ENCODE data around the gene ARMC2.
"Not testable (repeated sequence)": the region's sequence is repeated elsewhere in the genome, so short reads cannot be mapped to it uniquely, and the experiment has no call there.

ARMC2 gene

GRCh38 chr6:108955329-108955949, 107.2 kb downstream of the ARMC2 start:
- DNase-seq: no peak

DNA sequence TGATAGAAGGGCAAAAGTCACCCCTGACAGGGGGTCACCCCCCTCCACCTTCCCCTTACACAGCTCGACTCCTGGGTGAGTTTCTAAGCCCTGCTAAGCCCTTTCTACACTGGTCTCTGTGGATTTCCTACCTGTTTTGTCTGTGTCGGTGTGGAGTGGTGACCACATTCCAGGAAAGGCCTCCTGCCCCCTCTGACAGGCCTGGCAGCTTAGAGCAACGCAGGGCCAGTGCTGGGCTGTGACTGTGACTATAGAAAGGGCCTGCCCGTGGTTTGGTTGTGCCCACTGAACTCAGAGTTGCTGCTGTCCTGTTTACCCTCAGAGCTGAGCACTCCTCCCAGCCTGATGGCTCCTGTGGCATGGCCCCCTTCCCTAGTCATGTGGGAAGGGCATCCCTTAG, 109.0 kb downstream of the ARMC2 start:
- DNase-seq: no peak

DNA sequence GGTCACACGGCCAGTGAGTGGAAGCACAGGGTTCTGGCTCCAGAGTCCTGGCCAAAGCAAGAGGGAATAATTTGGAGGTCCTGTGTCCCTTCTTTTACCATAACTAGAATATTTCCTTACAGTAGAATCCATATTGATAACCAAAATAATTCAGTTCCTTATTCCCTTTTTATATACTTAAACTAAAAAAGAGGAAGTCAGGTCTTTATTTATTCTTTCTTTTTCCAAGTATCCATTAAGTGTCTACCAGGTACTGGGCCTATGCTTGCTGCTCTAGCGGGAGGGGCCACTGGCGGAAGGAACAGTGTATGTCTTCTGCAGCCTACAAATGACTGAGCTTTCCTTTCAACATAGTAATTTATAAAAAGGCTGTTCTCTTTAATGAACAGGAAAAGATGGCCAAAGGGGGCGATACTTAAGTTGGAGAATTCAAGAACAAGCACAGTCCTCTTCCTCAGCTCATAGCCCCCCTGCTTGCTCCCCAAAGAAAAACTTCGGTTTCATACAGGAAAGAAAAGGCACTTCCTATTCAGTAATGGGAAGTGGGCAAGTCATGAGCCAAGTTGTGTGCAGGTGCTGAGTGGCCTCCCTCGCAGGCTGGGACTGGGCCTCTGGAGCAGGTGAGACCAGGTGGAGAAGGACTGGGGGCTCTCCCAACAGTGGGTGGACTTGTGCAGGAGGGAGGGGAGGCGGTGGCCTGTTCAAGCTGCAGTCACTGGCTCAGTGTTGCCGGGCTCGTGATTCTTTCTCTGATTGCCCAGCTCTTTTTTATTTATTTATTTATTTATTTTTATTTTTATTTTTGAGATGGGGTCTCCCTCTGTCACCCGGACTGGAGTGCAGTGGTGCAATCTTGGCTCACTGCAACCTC, 110.9 kb downstream of the ARMC2 start:
- DNase-seq: peak in 1 of 2 donors; percentile 24

DNA sequence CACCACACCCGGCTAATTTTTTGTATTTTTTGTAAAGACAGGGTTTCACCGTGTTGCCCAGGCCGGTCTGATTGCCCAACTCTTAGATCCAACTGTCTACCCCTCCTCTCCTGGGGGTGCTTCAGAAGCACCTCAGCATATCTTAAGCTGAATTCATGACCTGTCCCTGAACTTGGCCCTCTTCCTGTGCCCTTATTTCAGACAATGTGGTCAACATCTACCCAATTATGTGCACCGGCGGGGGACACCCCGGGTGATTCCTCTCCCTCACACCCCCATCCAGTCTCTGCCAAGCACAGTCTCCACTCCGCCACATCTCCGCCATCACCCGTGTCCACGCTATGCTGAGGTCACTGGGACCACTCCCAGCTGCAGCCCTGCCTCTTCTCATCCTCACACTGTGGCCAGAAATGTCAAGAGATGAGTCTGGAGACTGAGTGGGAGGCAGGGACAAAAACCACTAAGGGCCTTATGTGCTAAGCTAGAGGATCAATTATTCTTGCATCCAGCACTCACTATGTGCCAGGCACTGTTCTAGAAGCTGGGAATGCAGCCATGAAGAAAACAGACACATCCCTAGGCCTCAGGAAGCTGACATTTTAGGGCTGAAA, 111.9 kb downstream of the ARMC2 start:
- DNase-seq: no peak

DNA sequence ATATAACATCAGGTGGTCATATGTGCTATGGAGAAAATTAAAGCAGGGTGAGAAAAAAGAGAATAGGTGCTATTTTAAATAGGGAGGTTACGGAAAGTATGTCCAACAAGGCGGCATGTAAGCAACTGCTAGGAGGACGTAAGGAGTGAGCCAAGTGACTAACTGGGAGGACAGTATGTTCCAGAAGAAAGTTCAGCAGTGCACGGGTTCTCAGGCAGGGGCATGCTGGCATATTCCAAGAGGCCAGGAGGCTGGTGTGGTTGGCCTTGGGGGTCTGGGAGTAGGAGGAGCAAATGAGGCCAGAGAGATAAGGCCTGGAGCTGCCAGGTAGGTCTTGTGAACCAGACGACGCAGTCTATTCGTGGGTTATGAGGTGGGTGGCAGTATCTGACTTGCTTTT, 112.4 kb downstream of the ARMC2 start:
- DNase-seq: no peak

- no peak for DNase-seq
Measured at GRCh38 chr6:108961077-108961476, 112.9 kb downstream of the ARMC2 start.

- DNase-seq: no peak
Measured at GRCh38 chr6:108961985-108962384, 113.8 kb downstream of the ARMC2 start.

DNA sequence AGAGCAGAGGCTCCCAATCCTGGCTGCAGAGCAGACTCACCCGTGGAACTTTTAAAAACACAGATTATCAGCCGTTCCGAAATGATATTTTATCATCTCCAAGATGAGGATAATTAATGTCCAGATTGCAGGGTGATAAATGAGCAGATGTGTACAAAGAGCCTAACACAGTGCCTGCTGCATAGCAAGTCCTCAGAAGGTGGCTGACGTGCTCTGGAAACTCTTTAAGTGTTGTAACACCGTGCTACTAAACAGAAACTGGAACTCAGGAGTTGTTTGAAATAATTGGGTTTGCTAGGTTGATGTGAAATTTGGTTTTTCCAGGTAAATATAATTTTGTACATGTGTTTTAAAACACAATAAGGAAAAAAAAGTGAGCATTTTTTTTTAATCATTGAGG, 118.0 kb downstream of the ARMC2 start:
- DNase-seq: peak; percentile 22 to 44

DNA sequence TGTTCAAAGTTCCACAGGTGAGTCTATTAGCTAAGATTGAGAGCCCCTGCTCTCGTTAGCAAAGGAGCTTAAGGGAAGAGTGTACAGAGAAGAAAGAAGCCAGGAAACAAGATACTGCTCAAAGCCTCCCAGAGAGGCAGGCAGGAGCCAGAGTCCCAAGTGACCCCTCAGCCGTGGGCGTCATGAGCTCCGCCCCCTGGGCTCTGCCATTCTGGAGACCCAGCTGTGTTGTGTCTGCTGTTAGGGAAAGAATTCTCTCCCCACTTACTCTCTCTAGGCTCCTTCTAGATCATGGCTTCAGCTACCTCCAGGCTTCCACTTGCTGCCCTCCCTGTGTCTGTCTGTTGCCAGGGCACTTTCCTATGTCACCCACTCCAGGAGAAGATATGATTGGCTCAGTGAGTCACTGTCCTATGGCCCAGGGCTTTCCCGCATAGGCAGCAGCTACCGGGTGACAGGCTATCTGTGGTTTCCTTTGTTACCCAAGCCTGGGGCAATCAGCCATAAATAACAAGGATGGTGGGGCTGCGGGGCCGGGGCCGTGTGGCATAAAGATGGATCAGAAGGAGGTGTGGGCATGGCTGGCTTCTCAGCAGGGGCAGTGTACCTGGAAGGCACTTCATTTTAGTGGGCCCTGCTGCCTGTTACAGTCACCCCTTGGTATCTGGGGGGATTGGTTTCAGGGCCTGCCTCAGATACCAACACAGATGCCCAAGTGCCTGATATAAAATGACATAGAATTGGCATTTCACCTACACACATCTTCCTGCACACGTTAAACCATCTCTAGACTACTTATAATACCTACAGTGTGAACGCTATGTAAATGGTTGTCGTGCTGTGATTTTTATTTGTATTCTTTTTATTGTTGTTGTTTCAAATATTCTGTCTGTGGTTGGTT, 118.9 kb downstream of the ARMC2 start:
- peak; percentile 82 to 90 for DNase-seq

DNA sequence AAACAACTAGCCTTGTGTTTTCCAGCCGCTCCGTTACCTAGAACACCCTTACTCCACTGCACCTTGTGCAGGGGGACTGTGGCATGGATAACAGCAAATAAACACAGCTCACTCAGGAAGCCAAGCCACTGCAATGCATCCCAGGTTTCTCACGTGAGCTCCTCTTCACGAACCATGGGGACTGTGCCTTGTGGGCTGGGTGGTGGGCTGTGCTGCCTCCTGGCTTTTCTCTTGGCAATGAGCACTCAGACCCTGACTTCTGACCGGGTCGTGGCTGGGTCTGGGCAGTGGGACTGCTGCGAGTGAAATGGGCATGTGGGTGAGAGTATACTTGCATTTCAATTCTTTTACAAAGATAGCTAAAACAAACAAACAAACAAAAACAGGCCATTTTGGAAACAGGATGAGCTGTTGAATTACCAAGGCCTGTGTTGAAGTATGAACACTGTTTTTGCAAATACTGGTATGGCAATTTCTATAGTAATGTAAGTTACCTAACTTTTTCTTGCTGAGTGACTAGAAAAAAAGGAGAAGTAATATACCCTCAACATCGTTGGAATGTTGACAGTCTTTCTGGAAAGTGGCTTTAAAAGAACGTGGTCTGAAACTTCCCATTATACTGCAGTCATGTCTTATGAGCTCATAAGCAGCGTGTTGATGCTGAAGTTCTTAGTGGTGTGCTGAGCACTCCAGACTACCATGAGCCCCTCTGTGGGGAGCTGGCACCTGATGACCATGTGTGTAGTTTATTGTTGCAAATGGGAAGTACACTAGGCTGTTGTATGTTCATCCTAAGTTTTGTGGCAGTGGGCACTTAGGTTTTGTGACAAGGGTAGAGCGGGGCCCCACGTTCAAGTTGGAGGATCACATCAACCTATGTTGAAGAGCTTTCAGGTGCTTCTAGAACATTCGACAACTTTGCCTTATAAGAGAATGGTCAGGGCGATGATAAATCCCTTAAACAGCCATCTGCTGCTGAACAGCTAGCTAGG, 120.4 kb downstream of the ARMC2 start:
- peak; percentile 84 to 90 for DNase-seq

DNA sequence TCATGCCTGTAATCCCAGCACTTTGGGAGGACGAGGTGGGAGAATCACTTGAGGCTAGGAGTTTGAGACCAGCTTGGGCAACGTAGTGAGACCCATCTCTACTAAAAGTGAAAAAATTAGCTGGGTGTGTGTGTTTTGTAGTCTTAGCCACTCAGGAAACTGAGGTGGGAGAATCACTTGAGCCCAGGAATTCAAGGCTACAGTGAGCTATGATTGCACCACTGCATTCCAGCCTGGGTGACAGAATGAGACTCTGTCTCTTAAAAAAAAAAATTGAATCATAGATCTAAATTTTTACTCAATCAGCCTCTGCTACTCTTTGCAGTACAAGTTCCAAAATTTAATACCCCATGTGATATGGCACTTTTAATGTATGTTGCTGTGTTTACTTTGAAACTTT, 121.6 kb downstream of the ARMC2 start:
- no peak for DNase-seq

DNA sequence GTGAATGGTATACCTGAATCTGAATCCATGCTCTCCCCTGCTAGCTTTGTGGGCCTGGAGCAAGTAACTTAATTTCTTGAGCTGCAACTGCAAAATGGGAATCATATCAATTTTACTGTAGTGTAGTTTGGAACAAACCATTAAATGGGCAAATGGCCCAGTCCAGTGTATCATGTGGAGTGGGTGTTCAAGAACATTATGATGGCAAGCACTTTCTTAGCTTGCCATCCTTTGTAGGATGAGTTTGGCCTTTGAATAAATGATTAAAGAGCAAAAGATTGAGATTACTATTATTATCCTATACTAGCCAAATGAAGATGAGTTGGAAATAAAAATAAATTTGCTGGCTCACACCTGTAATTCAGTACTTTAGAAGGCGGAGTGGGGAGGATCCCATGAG, 126.0 kb downstream of the ARMC2 start:
- DNase-seq: no peak

- DNase-seq: not testable (repeated sequence)
Measured at GRCh38 chr6:108978638-108979037, 130.4 kb downstream of the ARMC2 start.

- DNase-seq: peak in 1 of 2 donors; percentile 23
Measured at GRCh38 chr6:108982154-108983113, 134.2 kb downstream of the ARMC2 start.

DNA sequence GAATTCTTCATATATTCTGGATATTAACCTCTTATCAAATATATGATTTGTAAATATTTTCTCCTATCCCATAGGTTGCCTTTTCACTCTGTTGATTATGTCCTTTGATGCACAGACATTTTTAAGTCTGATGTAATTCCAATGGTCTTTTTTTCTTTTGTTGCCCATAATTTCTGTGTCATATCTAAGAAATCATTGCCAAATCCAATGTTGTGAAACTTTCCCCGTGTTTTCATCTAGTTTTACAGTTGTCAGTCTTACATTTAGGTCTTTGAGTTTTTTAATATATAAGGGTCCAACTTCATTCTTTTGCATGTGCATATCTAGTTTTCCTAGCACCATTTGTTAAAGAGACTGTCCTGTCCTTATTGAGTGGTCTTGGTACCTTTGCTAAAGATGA, 134.9 kb downstream of the ARMC2 start:
- DNase-seq: peak; percentile 26 to 51

DNA sequence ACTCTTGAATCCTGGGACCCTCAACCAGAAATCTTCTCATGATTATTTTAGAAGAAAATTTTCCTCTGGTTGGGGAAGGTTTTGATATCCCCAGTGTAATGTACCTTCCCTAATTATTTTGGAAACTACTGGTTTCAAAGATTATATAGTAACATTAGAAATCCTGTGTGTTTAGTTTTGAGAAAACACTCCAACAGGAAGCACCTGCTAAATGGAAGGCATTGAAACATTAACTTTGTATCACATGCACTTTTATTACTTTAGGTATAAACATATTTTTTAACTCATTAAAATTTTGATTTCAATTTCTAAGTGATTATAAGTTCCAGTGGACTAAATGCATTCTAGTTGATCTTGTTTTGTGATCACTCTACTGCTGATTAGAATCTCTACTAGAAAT, 137.1 kb downstream of the ARMC2 start:
- DNase-seq: no peak

- no peak for DNase-seq
Measured at GRCh38 chr6:108987156-108987555, 138.9 kb downstream of the ARMC2 start.

GRCh38 chr6:108988296-108988695, 140.1 kb downstream of the ARMC2 start:
- DNase-seq: no peak

- no peak for DNase-seq
Measured at GRCh38 chr6:108988765-108989164, 140.5 kb downstream of the ARMC2 start.

GRCh38 chr6:108989700-108990099, 141.5 kb downstream of the ARMC2 start:
- DNase-seq: no peak

All from inflammatory macrophage (primary cell).